Right atrium auricular region (tissue), 2 donors: ENCODE measurements around the gene ZDHHC8. TPM values are rescaled to one million over a fixed set of nuclear protein-coding genes. Genes with fewer than 3 reads are reported as not detected.
A peak's percentile ranks its signal among the peaks of the same experiment; 100 is the strongest.

Source experiments
- DNase-seq: peaks from one replicate; pipeline ENCODE4 v3.0.0-alpha.2; 2019; ENCODE audit warnings: low spot score
- H3K27ac ChIP-seq, 2 donors: fragments of 200-600 bp; sonication (generic); 1 replicate in 1 of 2; 2 replicates in 1 of 2; pipeline ENCODE4 v1.5.1; 2016 to 2019
- H3K27me3 ChIP-seq, 2 donors: fragments of 200-600 bp; sonication (generic); one replicate each; pipeline versions ENCODE4 v1.5.1 to v1.6.0; 2017 to 2019
- H3K36me3 ChIP-seq: fragments of 200-600 bp; sonication (generic); one replicate; pipeline ENCODE4 v1.5.1; 2016
- H3K4me1 ChIP-seq, 2 donors: fragments of 200-600 bp; sonication (generic); one replicate each; pipeline versions ENCODE4 v1.5.1 to v1.6.0; 2017 to 2019
- H3K4me3 ChIP-seq, 2 donors: fragments of 200-600 bp; sonication (generic); 1 replicate in 1 of 2; 2 replicates in 1 of 2; pipeline ENCODE4 v1.5.1; 2017 to 2019; ENCODE audit warnings: mild to moderate bottlenecking in 1 of 2, moderate library complexity in 1 of 2
- H3K9me3 ChIP-seq, 2 donors: fragments of 200-600 bp; sonication (generic); one replicate each; pipeline ENCODE4 v1.5.1; 2019
- total RNA-seq, 2 donors: library from RNA; depleted of rRNA; stranded (reverse); fragments of >200 nt; gene quantifications; one replicate each; pipeline ENCODE4 v1.1.0, GENCODE V29; 2016
- TF ChIP-seq, protein P1 (sequence below), 2 donors: fragments of 200-600 bp; sonication (generic); IDR thresholded peaks; one replicate each; pipeline ENCODE4 v1.5.1; 2019; ENCODE audit warnings: antibody characterized with exemption in 2 of 2

Gene ZDHHC8
- total RNA-seq, 2 donors from 2014 or later: 13.5 to 16.6 TPM

GRCh38 chr22:20179455-20180244, 48.0 kb downstream of the ZDHHC8 start:
- Histone ChIP-seq H3K36me3 (no peaks in the 10 kb centered on the region), H3K27me3 (no peaks in the 10 kb centered on the region), H3K9me3 (no peaks in the 10 kb centered on the region), H3K27ac (no peak overlapping the region), H3K4me1 (no peaks in the 10 kb centered on the region), H3K4me3 (no peak overlapping the region)
- DNase-seq: no peak
- TF ChIP-seq, protein P1, sequence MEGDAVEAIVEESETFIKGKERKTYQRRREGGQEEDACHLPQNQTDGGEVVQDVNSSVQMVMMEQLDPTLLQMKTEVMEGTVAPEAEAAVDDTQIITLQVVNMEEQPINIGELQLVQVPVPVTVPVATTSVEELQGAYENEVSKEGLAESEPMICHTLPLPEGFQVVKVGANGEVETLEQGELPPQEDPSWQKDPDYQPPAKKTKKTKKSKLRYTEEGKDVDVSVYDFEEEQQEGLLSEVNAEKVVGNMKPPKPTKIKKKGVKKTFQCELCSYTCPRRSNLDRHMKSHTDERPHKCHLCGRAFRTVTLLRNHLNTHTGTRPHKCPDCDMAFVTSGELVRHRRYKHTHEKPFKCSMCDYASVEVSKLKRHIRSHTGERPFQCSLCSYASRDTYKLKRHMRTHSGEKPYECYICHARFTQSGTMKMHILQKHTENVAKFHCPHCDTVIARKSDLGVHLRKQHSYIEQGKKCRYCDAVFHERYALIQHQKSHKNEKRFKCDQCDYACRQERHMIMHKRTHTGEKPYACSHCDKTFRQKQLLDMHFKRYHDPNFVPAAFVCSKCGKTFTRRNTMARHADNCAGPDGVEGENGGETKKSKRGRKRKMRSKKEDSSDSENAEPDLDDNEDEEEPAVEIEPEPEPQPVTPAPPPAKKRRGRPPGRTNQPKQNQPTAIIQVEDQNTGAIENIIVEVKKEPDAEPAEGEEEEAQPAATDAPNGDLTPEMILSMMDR (IDR thresholded peaks at IDR 0.05): no peak

DNA sequence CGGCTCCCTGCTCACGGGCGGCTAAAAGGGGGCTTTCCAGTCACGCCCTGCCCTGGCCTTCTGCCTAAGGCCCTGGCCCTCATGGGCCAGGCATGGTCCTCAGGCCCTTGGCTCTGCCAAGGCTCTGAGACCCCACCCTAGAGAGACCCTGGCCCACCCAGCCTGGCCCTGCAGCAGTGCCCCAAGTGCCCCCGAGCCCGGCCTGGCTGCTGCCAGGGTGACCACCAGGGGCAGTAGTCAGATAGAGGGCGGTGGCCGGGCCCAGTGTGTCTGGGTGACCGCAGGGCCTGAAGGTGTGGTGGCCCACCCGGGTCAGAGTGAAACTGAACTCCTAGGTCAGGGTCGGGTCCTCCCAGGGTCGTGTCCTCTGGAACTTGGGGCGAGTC, 48.6 kb downstream of the ZDHHC8 start:
- no peak overlapping the region for H3K27ac ChIP-seq
- DNase-seq: no peak
- no peaks in the 10 kb centered on the region for H3K27me3 ChIP-seq
- TF ChIP-seq, protein P1 (IDR thresholded peaks at IDR 0.05): peak in 1 of 2 donors; percentile 14
- H3K4me1 ChIP-seq: no peaks in the 10 kb centered on the region
- H3K36me3 ChIP-seq: no peaks in the 10 kb centered on the region
- H3K4me3 ChIP-seq: no peak overlapping the region
- no peaks in the 10 kb centered on the region for H3K9me3 ChIP-seq

- no peaks in the 10 kb centered on the region for H3K9me3 ChIP-seq
These were observed 49.0 kb downstream of the ZDHHC8 start for GRCh38 chr22:20180640-20181039.

DNA sequence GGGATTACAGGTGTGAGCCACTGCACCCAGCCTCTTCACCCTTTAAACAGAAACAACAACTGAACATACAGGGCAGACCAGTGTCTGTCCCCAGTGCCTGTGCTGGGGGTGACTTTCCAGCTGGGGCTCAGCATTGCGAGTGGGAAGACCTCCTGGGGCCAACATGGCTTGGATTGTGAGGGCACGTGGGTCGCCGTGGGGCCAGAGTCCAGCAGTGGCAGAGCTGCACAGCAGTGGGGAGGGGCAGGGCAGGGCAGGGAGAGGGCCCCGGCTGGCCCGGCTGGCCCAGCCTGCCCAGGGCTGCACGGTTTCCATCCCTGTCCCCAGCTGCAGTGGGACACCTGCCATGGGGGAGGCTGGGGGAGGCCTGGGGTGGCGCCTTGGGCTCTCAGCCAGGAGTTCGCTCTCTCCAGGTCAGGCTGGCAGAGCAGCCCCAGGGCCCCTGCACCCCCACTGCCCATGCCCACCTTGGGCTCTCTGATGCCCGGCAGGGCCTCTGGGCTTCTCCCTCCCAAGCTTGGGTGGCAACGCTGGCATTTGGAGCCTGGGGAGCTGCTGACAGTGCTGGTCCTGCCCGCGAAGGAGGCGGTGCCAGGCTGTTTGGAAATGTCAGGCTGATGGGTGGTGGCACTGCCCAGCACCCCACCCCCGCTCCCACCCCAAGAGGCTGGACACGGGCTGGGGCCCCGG, 49.7 kb downstream of the ZDHHC8 start:
- Histone ChIP-seq H3K27me3 (no peaks in the 10 kb centered on the region), H3K4me3 (no peak overlapping the region), H3K4me1 (no peaks in the 10 kb centered on the region), H3K9me3 (no peaks in the 10 kb centered on the region), H3K36me3 (no peaks in the 10 kb centered on the region), H3K27ac (no peak overlapping the region)
- no peak for DNase-seq
- TF ChIP-seq, protein P1 (IDR thresholded peaks at IDR 0.05): no peak

More at GRCh38 chr22:20180640-20181039, 49.0 kb downstream of the ZDHHC8 start:
- H3K4me3 ChIP-seq: no peak overlapping the region
- H3K36me3 ChIP-seq: no peaks in the 10 kb centered on the region
- H3K27me3 ChIP-seq: no peaks in the 10 kb centered on the region
- no peaks in the 10 kb centered on the region for H3K4me1 ChIP-seq
- TF ChIP-seq, protein P1 (IDR thresholded peaks at IDR 0.05): no peak
- no peak overlapping the region for H3K27ac ChIP-seq
- DNase-seq: no peak

DNA sequence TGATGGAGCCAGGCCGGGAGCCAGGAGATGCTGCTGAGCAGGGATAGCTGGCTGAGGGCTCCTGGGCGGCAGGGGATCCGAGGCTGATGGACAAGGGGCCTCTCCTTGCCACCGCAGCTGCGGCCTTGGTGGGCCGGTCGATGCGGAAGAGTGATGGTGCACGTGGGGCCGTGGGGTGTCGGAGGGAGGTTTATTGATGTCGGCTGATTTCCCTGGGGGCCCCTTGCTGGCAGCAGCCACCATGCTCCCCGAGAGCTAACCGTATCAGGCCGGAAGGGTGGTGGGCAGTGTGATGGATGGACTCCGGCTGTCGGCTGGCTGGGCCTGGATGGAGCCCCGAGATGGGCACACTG, 50.3 kb downstream of the ZDHHC8 start:
- H3K4me3 ChIP-seq: no peak overlapping the region
- H3K9me3 ChIP-seq: no peaks in the 10 kb centered on the region
- TF ChIP-seq, protein P1 (IDR thresholded peaks at IDR 0.05): no peak
- no peaks in the 10 kb centered on the region for H3K4me1 ChIP-seq
- H3K27me3 ChIP-seq: no peaks in the 10 kb centered on the region
- no peaks in the 10 kb centered on the region for H3K36me3 ChIP-seq
- no peak for DNase-seq
- no peak overlapping the region for H3K27ac ChIP-seq
